ENCODE results near the gene IL12RB2. TPM values are rescaled to one million over a fixed set of nuclear protein-coding genes. Genes with fewer than 3 reads are reported as not detected.

The IL12RB2 gene
- total RNA-seq, 1 experiment from 2014 or later: 0.22 TPM

- no peak for TF ChIP-seq REST (IDR thresholded peaks at IDR 0.05; ENCODE audit: low read depth)
- TF ChIP-seq FOSL1 (IDR thresholded peaks at IDR 0.05; ENCODE audit: low read depth): no peak
- peak; percentile 53 for TF ChIP-seq SP1 (IDR thresholded peaks at IDR 0.05; ENCODE audit: low read depth)
- TF ChIP-seq CEBPB (IDR thresholded peaks at IDR 0.05; ENCODE audit: low read depth): no peak
- peak; percentile 84 for TF ChIP-seq POLR2A (IDR thresholded peaks at IDR 0.05; ENCODE audit: borderline replicate concordance, extremely low read depth, insufficient read depth, insufficient read length)
- TF ChIP-seq SIN3A (IDR thresholded peaks at IDR 0.05; ENCODE audit: low read depth): peak; percentile 87
These were observed 122.9 kb downstream of the IL12RB2 start, which contains the start of gene SERBP1 (continued) for GRCh38 chr1:67430358-67431155.

GRCh38 chr1:67431156-67431765 is 123.6 kb downstream of the IL12RB2 start:
- H3K9ac ChIP-seq (ENCODE audit: low read length): peak overlapping the region; percentile 97
- POLR2A ChIA-PET: interaction anchor here (1.0 to 1.8 kb wide), 4 partner anchors 9 to 84 kb away, joined by 3 to 9 read pairs (median 4); no protein-coding TSS in a partner anchor
- peaks cover 40% of the 10 kb centered on the region for H3K79me2 ChIP-seq (ENCODE audit: insufficient read depth, low read length)
- peaks cover 28% of the 10 kb centered on the region for H4K20me1 ChIP-seq (ENCODE audit: insufficient read depth)
- peak overlapping the region; percentile 92 for H3K4me2 ChIP-seq (ENCODE audit: low read length)
- H3K4me1 ChIP-seq (ENCODE audit: control insufficient read depth in 1 of 2, insufficient read depth in 2 of 2, low read length in 2 of 2): peaks cover 9 to 35% of the 10 kb centered on the region in 2 experiments; a peak in 3 of 4 replicates
- DNase-seq (ENCODE audit: low read depth, low spot score) (no peak), ATAC-seq (no peak)
- peak overlapping the region; percentile 45 for H2AFZ ChIP-seq (ENCODE audit: low read depth, low read length, poor library complexity, severe bottlenecking)
- H3K9me2 ChIP-seq (ENCODE audit: insufficient read depth): no peaks in the 10 kb centered on the region
- no peaks in the 10 kb centered on the region for H3K27me3 ChIP-seq (ENCODE audit: insufficient read depth, low read length)
- CTCF ChIA-PET: interaction anchor here (1.9 kb wide), 1 partner anchor 329 kb away, joined by 4 read pairs; no protein-coding TSS in a partner anchor
- TF ChIP-seq ZBTB33 (IDR thresholded peaks at IDR 0.05; ENCODE audit: extremely low read depth, insufficient replicate concordance, low read length): no peak
- TF ChIP-seq CBX3 (IDR thresholded peaks at IDR 0.05; ENCODE audit: low read depth): 0 out of 2 replicates have a peak, but pooled peaks have one; percentile 5
- no peak for TF ChIP-seq ZFX (IDR thresholded peaks at IDR 0.05)
- no peak for TF ChIP-seq SIN3A (IDR thresholded peaks at IDR 0.05; ENCODE audit: low read depth)
- peaks cover 12 to 33% of the 10 kb centered on the region in 2 experiments for H3K36me3 ChIP-seq (ENCODE audit: control insufficient read depth in 1 of 2, insufficient read depth in 2 of 2, low read length in 2 of 2)
- no peaks in the 10 kb centered on the region for H3K9me3 ChIP-seq (ENCODE audit: control insufficient read depth in 1 of 2, insufficient read depth in 1 of 2, low read depth in 1 of 2, low read length in 2 of 2)
- RAD21 ChIA-PET (ENCODE audit: low non-redundant PET in 1 of 2, low total read pairs in 2 of 2, uncharacterized antibody in 2 of 2, unreplicated experiment in 2 of 2): interaction anchor here in 1 of 2 experiments (1.0 kb wide), 1 partner anchor 83 kb away, joined by 3 read pairs; no protein-coding TSS in a partner anchor
- intact Hi-C loops (cut with micrococcal nuclease): no loop called here
- H3K4me3 ChIP-seq (replicated peaks in 1 of 2; ENCODE audit: low read depth in 1 of 2, low read length in 2 of 2): peak overlapping the region; percentile 92 to 97
- TSS peak; percentile 91 for BruUV-seq (replicated peaks)
- H3K27ac ChIP-seq (ENCODE audit: low read depth, low read length): peak overlapping the region; percentile 88
